Measurements from ENCODE around the gene GSE1. TPM values are rescaled to one million over a fixed set of nuclear protein-coding genes. Genes with fewer than 3 reads are reported as not detected.

The GSE1 gene
- total RNA-seq, 1 experiment from 2014 or later: 1.9 TPM

- Histone ChIP-seq H3K27me3 (ENCODE audit: low read length) (no peaks in the 10 kb centered on the region), H3K9me3 (ENCODE audit: low read length) (no peaks in the 10 kb centered on the region), H3K4me2 (ENCODE audit: low read depth, low read length, poor library complexity, severe bottlenecking) (peak overlapping the region; percentile 81), H3K27ac (ENCODE audit: low read length) (no peak overlapping the region), H3K9ac (ENCODE audit: low read length) (peak overlapping the region; percentile 49; the same call in 1 of the 2 replicates), H4K20me1 (ENCODE audit: insufficient read depth, low read depth, low read length) (no peaks in the 10 kb centered on the region), H3K4me1 (ENCODE audit: low read length) (peaks cover 38% of the 10 kb centered on the region), H3K4me3 (ENCODE audit: low read length) (peak overlapping the region; percentile 59), H3K36me3 (ENCODE audit: insufficient read depth, low read length) (no peaks in the 10 kb centered on the region; the same call in 1 of the 2 replicates), H2AFZ (ENCODE audit: low read length) (0 out of 2 replicates have a peak overlapping the region, but pooled peaks have one; percentile 50), H3K9me2 (replicated peaks; ENCODE audit: insufficient read depth, low read length) (no peaks in the 10 kb centered on the region), H3K79me2 (ENCODE audit: low read length) (peaks cover 24% of the 10 kb centered on the region)
- DNase-seq: no peak
Measured at GRCh38 chr16:85689285-85689949, 76.3 kb downstream of the GSE1 start.

- Histone ChIP-seq H3K9me2 (replicated peaks; ENCODE audit: insufficient read depth, low read length) (no peaks in the 10 kb centered on the region), H3K79me2 (ENCODE audit: low read length) (peaks cover 24% of the 10 kb centered on the region), H3K36me3 (ENCODE audit: insufficient read depth, low read length) (no peaks in the 10 kb centered on the region; the same call in 1 of the 2 replicates), H3K4me1 (ENCODE audit: low read length) (peaks cover 38% of the 10 kb centered on the region), H3K4me2 (ENCODE audit: low read depth, low read length, poor library complexity, severe bottlenecking) (no peak overlapping the region), H3K9me3 (ENCODE audit: low read length) (no peaks in the 10 kb centered on the region), H3K9ac (ENCODE audit: low read length) (no peak overlapping the region), H3K4me3 (ENCODE audit: low read length) (no peak overlapping the region), H3K27me3 (ENCODE audit: low read length) (no peaks in the 10 kb centered on the region), H2AFZ (ENCODE audit: low read length) (no peak overlapping the region), H3K27ac (ENCODE audit: low read length) (no peak overlapping the region), H4K20me1 (ENCODE audit: insufficient read depth, low read depth, low read length) (no peaks in the 10 kb centered on the region)
- DNase-seq: no peak
Measured at GRCh38 chr16:85689950-85690320, 76.8 kb downstream of the GSE1 start.

GRCh38 chr16:85690469-85691064, 77.4 kb downstream of the GSE1 start:
- Histone ChIP-seq H4K20me1 (ENCODE audit: insufficient read depth, low read depth, low read length) (no peaks in the 10 kb centered on the region), H3K27ac (ENCODE audit: low read length) (no peak overlapping the region), H3K79me2 (ENCODE audit: low read length) (peaks cover 19% of the 10 kb centered on the region), H3K9ac (ENCODE audit: low read length) (no peak overlapping the region), H3K4me1 (ENCODE audit: low read length) (peaks cover 38% of the 10 kb centered on the region), H3K9me3 (ENCODE audit: low read length) (no peaks in the 10 kb centered on the region), H3K4me2 (ENCODE audit: low read depth, low read length, poor library complexity, severe bottlenecking) (no peak overlapping the region), H2AFZ (ENCODE audit: low read length) (no peak overlapping the region), H3K9me2 (replicated peaks; ENCODE audit: insufficient read depth, low read length) (no peaks in the 10 kb centered on the region), H3K27me3 (ENCODE audit: low read length) (no peaks in the 10 kb centered on the region), H3K4me3 (ENCODE audit: low read length) (no peak overlapping the region), H3K36me3 (ENCODE audit: insufficient read depth, low read length) (no peaks in the 10 kb centered on the region)
- no peak for DNase-seq

- no peak overlapping the region for H3K9ac ChIP-seq (ENCODE audit: low read length)
- no peaks in the 10 kb centered on the region for H3K9me2 ChIP-seq (replicated peaks; ENCODE audit: insufficient read depth, low read length)
- H3K79me2 ChIP-seq (ENCODE audit: low read length): no peaks in the 10 kb centered on the region
- H3K4me2 ChIP-seq (ENCODE audit: low read depth, low read length, poor library complexity, severe bottlenecking): no peak overlapping the region
- H3K4me3 ChIP-seq (ENCODE audit: low read length): no peak overlapping the region
- H2AFZ ChIP-seq (ENCODE audit: low read length): no peak overlapping the region
- no peaks in the 10 kb centered on the region for H3K9me3 ChIP-seq (ENCODE audit: low read length)
- no peaks in the 10 kb centered on the region for H3K4me1 ChIP-seq (ENCODE audit: low read length)
- DNase-seq: no peak
- no peak overlapping the region for H3K27ac ChIP-seq (ENCODE audit: low read length)
- no peaks in the 10 kb centered on the region for H3K36me3 ChIP-seq (ENCODE audit: insufficient read depth, low read length)
- no peaks in the 10 kb centered on the region for H3K27me3 ChIP-seq (ENCODE audit: low read length)
- no peaks in the 10 kb centered on the region for H4K20me1 ChIP-seq (ENCODE audit: insufficient read depth, low read depth, low read length)
Measured at GRCh38 chr16:85695196-85696128, 82.3 kb downstream of the GSE1 start.

- no peaks in the 10 kb centered on the region for H4K20me1 ChIP-seq (ENCODE audit: insufficient read depth, low read depth, low read length)
- no peak for DNase-seq
- H3K9ac ChIP-seq (ENCODE audit: low read length): no peak overlapping the region
- H3K4me1 ChIP-seq (ENCODE audit: low read length): no peaks in the 10 kb centered on the region
- H3K27ac ChIP-seq (ENCODE audit: low read length): no peak overlapping the region
- no peaks in the 10 kb centered on the region for H3K79me2 ChIP-seq (ENCODE audit: low read length)
- H3K4me2 ChIP-seq (ENCODE audit: low read depth, low read length, poor library complexity, severe bottlenecking): no peak overlapping the region
- no peaks in the 10 kb centered on the region for H3K36me3 ChIP-seq (ENCODE audit: insufficient read depth, low read length)
- no peak overlapping the region for H3K4me3 ChIP-seq (ENCODE audit: low read length)
- no peaks in the 10 kb centered on the region for H3K27me3 ChIP-seq (ENCODE audit: low read length)
- no peaks in the 10 kb centered on the region for H3K9me2 ChIP-seq (replicated peaks; ENCODE audit: insufficient read depth, low read length)
- H3K9me3 ChIP-seq (ENCODE audit: low read length): no peaks in the 10 kb centered on the region
- no peak overlapping the region for H2AFZ ChIP-seq (ENCODE audit: low read length)
Measured at GRCh38 chr16:85696781-85697180, 83.7 kb downstream of the GSE1 start.

GRCh38 chr16:85697431-85697830, 84.3 kb downstream of the GSE1 start:
- H3K9me2 ChIP-seq (replicated peaks; ENCODE audit: insufficient read depth, low read length): no peaks in the 10 kb centered on the region

GRCh38 chr16:85698459-85698891, 85.4 kb downstream of the GSE1 start:
- Histone ChIP-seq H3K4me2 (ENCODE audit: low read depth, low read length, poor library complexity, severe bottlenecking) (no peak overlapping the region), H3K4me1 (ENCODE audit: low read length) (no peaks in the 10 kb centered on the region), H3K4me3 (ENCODE audit: low read length) (no peak overlapping the region), H3K79me2 (ENCODE audit: low read length) (no peaks in the 10 kb centered on the region), H3K36me3 (ENCODE audit: insufficient read depth, low read length) (no peaks in the 10 kb centered on the region), H3K27ac (ENCODE audit: low read length) (no peak overlapping the region), H3K9ac (ENCODE audit: low read length) (no peak overlapping the region), H3K9me2 (replicated peaks; ENCODE audit: insufficient read depth, low read length) (no peaks in the 10 kb centered on the region), H2AFZ (ENCODE audit: low read length) (no peak overlapping the region), H3K9me3 (ENCODE audit: low read length) (no peaks in the 10 kb centered on the region), H3K27me3 (ENCODE audit: low read length) (no peaks in the 10 kb centered on the region), H4K20me1 (ENCODE audit: insufficient read depth, low read depth, low read length) (no peaks in the 10 kb centered on the region)
- no peak for DNase-seq

More at GRCh38 chr16:85697431-85697830, 84.3 kb downstream of the GSE1 start:
- Histone ChIP-seq H3K4me1 (ENCODE audit: low read length) (no peaks in the 10 kb centered on the region), H3K79me2 (ENCODE audit: low read length) (no peaks in the 10 kb centered on the region), H3K27ac (ENCODE audit: low read length) (no peak overlapping the region), H4K20me1 (ENCODE audit: insufficient read depth, low read depth, low read length) (no peaks in the 10 kb centered on the region), H3K9me3 (ENCODE audit: low read length) (no peaks in the 10 kb centered on the region), H3K27me3 (ENCODE audit: low read length) (no peaks in the 10 kb centered on the region), H2AFZ (ENCODE audit: low read length) (no peak overlapping the region), H3K4me3 (ENCODE audit: low read length) (no peak overlapping the region), H3K36me3 (ENCODE audit: insufficient read depth, low read length) (no peaks in the 10 kb centered on the region), H3K4me2 (ENCODE audit: low read depth, low read length, poor library complexity, severe bottlenecking) (no peak overlapping the region), H3K9ac (ENCODE audit: low read length) (no peak overlapping the region)
- DNase-seq: no peak

Data from Karpas-422 (cell line).